HG03520 (cell line): ENCODE measurements around the gene ZNF839.
"Not testable (repeated sequence)": the region's sequence is repeated elsewhere in the genome, so short reads cannot be mapped to it uniquely, and the experiment has no call there.

Source experiments
- ATAC-seq: cut with Tn5 transposase; IDR thresholded peaks from one replicate; pipeline ENCODE4 v1.9.1; 2021; ENCODE audit warnings: mild to moderate bottlenecking, moderate library complexity; ENCODE audit not compliant: unreplicated experiment

The ZNF839 gene

GRCh38 chr14:102319351-102320032 is at the start of gene ZNF839:
Gene ZNF839, plus strand, starts transcription at chr14:102319746. Its CDS starts 20 bp downstream, at chr14:102319766.
- ATAC-seq: peak; percentile 57

- no peak for ATAC-seq
Measured at GRCh38 chr14:102272392-102272791, 47.2 kb upstream of the ZNF839 start.

GRCh38 chr14:102275866-102276265 is 43.7 kb upstream of the ZNF839 start:
- no peak for ATAC-seq

GRCh38 chr14:102277874-102278630 is 41.5 kb upstream of the ZNF839 start:
- no peak for ATAC-seq

GRCh38 chr14:102278631-102278935 is 41.0 kb upstream of the ZNF839 start:
- no peak for ATAC-seq

- no peak for ATAC-seq
Measured at GRCh38 chr14:102279282-102279681, 40.3 kb upstream of the ZNF839 start.

- ATAC-seq: no peak
Measured at GRCh38 chr14:102279688-102280348, 39.7 kb upstream of the ZNF839 start.

- ATAC-seq: no peak
Measured at GRCh38 chr14:102280376-102280962, 39.1 kb upstream of the ZNF839 start.

GRCh38 chr14:102282751-102283465 is 36.6 kb upstream of the ZNF839 start:
- no peak for ATAC-seq

- no peak for ATAC-seq
Measured at GRCh38 chr14:102283631-102284129, 35.9 kb upstream of the ZNF839 start.

GRCh38 chr14:102285106-102285505 is 34.4 kb upstream of the ZNF839 start:
- no peak for ATAC-seq

GRCh38 chr14:102288139-102288538 is 31.4 kb upstream of the ZNF839 start:
- ATAC-seq: no peak

- ATAC-seq: no peak
Measured at GRCh38 chr14:102292441-102292840, 27.1 kb upstream of the ZNF839 start.

- ATAC-seq: no peak
Measured at GRCh38 chr14:102293781-102294180, 25.8 kb upstream of the ZNF839 start.

- ATAC-seq: no peak
Measured at GRCh38 chr14:102295270-102295669, 24.3 kb upstream of the ZNF839 start.

GRCh38 chr14:102297436-102298170 is 21.9 kb upstream of the ZNF839 start:
- ATAC-seq: no peak

- not testable (repeated sequence) for ATAC-seq
Measured at GRCh38 chr14:102298303-102299070, 21.1 kb upstream of the ZNF839 start.

- no peak for ATAC-seq
Measured at GRCh38 chr14:102303664-102304063, 15.9 kb upstream of the ZNF839 start.
